GM12872 (cell line): ENCODE measurements around the gene SPATA25.

Source experiments
- TF ChIP-seq, protein P1 (sequence below): IDR thresholded peaks from 3 replicates; pipeline ENCODE4 v1.5.1; 2011; ENCODE audit warnings: low read depth, mild to moderate bottlenecking, low read length, moderate library complexity; ENCODE audit not compliant: insufficient read depth

SPATA25 gene

GRCh38 chr20:45910670-45911485, 23.5 kb upstream of the SPATA25 start:
- TF ChIP-seq, protein P1, sequence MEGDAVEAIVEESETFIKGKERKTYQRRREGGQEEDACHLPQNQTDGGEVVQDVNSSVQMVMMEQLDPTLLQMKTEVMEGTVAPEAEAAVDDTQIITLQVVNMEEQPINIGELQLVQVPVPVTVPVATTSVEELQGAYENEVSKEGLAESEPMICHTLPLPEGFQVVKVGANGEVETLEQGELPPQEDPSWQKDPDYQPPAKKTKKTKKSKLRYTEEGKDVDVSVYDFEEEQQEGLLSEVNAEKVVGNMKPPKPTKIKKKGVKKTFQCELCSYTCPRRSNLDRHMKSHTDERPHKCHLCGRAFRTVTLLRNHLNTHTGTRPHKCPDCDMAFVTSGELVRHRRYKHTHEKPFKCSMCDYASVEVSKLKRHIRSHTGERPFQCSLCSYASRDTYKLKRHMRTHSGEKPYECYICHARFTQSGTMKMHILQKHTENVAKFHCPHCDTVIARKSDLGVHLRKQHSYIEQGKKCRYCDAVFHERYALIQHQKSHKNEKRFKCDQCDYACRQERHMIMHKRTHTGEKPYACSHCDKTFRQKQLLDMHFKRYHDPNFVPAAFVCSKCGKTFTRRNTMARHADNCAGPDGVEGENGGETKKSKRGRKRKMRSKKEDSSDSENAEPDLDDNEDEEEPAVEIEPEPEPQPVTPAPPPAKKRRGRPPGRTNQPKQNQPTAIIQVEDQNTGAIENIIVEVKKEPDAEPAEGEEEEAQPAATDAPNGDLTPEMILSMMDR: no peak

DNA sequence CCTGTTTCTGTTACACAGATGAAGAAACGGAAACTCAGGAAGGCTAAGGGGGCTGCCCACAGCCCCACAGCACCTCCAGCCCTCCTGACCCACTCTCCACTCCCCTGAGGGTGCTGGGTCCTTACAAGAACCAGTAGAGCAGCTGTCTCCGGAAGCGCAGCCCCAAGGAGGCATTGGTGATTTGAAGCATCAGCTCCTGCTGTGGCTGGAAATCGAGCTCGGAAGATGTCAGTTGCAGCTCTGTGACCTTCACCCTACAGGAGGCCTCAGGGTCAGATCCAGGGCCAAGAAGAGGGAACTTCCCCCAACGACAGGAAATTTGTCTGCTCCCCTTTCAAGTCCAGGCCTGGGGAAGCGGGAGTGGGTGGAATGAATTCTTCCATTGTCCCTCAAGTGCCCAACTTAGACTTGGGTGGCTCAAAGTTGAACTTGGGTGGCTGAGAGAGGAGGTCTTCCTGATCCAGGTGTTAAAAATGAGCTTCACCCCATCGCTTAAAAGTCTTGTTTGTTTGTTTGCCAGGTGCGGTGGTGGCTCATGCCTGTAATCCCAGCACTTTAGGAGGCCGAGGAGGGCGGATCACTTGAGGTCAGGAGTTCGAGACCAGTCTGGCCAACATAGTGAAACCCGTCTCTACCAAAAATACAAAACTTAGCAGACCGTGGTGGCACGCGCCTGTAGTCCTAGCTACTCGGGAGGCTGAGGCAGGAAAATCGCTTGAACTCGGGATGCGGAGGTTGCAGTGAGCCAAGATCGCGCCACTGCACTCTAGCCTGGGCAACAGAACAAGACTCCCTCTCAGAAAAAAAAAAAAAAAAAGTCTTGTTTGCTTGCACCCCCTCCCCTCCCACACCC, 22.6 kb upstream of the SPATA25 start:
- TF ChIP-seq, protein P1: no peak

- TF ChIP-seq, protein P1: no peak
These were observed 21.9 kb upstream of the SPATA25 start for GRCh38 chr20:45909336-45909808.

GRCh38 chr20:45908084-45908483, 20.7 kb upstream of the SPATA25 start:
- TF ChIP-seq, protein P1: no peak

- TF ChIP-seq, protein P1: no peak
These were observed 20.0 kb upstream of the SPATA25 start for GRCh38 chr20:45907219-45907948.

GRCh38 chr20:45905505-45906079, 18.2 kb upstream of the SPATA25 start:
- TF ChIP-seq, protein P1: no peak
